ENCODE results near the gene BRPF1.

- TF ChIP-seq CTCF (IDR thresholded peaks at IDR 0.05; ENCODE audit: low read depth, low read length, poor library complexity, severe bottlenecking): no peak
- no peak for TF ChIP-seq EZH2phosphoT487 (IDR thresholded peaks at IDR 0.05; ENCODE audit: borderline replicate concordance, low read length)
Observed at GRCh38 chr3:9745521-9745920, 14.0 kb downstream of the BRPF1 start.
